NCI-H146 treated with DMSO at 0.1 percent for 48 hours (cell line): ENCODE data around the gene SPNS2.

Experiments
- DNase-seq: peaks from one replicate; lab custom pipeline; 2025; ENCODE audit not compliant: unreplicated experiment; lab: John Stamatoyannopoulos, UW

The SPNS2 gene

DNA sequence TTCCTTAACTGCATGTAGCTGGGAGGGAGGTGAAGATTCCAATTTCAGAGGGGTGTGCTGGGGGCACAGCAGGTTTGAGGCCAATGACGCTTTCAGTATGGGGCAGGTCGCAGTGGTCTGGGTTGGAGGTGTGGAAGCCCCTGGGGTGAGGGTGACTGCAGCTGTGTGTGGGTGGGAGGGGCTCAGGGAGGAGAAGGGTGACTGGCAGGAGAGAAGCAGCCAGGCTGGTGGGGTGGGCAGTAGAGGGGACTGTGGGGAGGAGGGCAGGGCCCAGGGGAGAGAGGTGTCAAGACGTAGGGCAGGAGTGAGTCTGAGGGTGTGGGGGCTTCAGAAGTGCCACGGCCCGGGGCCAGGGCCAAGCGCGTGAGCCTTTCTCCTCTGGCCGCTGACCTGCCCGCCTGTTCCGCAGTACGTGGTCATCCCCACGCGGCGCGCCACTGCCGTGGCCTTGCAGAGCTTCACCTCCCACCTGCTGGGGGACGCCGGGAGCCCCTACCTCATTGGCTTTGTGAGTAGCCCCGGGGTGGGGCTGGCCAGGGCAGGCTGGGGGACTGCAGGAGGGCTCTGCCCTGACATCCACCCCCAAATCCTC is 37.1 kb downstream of the SPNS2 start:
- DNase-seq: no peak

DNA sequence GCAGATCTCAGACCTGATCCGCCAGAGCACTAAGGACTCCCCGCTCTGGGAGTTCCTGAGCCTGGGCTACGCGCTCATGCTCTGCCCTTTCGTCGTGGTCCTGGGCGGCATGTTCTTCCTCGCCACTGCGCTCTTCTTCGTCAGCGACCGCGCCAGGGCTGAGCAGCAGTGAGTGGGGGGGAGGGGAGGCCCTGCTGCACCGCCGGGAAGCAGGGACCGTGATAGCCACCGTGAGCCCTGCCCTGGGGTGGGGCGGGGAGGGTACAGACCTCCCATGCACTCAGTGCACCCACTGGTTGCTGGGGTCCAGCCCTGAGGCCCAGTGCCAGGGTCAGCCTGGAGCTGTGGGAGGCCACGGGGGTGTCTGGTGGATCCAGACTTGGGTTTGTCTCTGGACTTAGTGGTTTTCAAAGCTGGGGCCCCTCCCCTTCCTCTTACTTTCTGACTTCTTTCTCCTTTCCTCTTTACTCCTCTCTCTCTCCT is 37.6 kb downstream of the SPNS2 start:
- no peak for DNase-seq

DNA sequence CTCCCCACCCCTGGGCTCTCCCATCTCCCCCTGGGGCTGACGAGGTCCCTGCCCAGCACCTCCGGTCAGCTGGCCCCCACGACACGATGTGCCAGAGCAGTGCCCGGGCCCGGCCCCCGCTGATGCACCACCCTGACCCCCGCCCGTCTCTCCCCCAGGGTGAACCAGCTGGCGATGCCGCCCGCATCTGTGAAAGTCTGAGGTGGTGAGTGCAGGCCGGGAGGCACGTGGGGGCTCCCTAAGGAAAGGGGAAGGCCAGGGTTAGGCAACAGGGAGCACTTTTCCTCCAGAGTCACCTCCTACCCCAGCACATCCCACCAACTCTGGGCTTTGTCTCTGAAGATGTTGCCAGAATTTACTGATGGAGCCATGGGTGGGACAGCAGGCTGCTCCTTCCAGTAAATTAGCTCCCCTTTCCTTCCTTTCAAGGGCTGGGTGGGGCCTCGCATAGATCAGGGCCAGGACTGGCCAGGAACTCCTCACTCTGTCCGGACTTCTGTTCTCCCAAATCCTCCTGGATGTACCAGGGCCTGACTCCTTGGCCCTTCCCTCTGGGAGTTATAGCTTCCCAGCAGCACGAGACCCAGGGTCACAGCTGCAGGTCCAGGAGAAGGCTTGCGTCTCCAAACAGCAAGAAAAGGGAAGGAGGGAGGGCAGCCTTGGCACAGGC is 38.2 kb downstream of the SPNS2 start:
- no peak for DNase-seq

DNA sequence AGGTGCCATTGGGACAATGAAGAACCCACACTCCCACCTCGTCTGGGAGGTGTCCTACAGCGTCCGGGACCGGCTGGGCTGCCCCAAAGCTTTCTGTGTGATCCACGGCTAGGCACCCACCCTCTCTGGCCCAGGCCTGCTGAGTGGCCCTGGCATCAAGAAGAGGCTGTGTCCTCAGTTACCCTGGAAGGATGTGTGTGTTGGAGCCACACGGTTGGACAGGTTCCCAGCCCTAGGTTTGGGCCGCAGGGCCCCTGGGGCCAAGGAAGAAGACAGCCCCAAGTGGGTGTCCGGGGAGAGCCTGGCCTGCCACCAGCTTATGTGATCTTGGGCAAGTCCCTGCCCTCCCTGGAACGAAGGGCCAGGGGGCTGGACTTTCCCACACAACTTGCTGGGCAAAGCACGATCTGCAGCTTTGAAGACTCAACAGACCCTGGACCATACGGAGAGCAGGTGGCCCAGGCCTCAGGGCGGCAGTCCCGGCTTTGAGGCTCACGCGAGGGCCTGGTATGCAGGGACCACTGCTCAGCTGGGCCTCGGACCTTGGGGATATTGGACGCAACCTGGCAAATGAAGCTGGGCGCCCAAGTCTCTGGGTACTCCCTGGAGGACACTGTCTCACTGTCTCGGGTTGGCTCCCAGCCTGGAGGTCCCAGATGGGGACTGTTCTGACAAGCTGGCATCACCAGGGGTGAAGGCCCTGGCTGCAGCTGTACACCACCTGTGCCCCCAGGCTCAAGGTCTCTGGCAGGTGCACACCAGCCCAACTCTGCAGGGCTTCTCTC is 39.0 kb downstream of the SPNS2 start:
- no peak for DNase-seq

DNA sequence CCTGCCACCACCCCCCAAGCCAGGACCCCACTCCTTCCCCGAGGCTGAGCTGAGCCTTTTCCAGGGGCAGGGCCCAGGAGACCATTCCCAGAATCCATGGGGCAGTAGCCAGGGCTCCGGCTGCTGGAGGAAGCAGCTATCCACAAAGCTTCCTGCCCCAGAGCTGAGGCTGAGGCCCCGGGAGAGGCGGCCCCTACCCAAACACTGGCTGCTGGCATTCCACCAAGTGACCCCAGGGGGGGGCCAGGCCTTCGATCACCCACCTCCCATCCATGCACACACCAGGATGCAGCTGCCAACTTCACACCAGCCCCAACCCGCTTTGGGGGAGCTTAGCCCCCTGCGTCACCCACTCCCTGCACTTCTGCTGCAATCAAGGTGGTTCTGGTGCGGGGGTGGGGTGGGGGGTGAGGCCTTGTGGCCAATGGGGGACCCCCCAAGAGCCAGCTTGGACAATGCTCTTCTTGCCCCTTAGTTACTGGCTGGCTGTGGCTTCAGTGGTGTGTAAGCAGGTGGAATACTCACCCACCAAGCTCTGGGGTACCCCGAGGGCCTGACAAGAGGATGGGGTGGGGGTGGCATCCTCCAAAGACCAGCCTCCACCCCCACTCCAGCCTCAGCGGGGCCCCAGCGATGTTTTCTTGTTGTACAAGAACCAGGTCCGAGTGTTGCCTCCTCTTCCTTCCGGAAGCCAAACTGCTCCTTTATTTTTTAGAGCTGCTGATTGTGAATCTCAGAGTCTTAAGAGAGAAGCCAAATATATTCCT is 39.7 kb downstream of the SPNS2 start:
- DNase-seq: no peak

DNA sequence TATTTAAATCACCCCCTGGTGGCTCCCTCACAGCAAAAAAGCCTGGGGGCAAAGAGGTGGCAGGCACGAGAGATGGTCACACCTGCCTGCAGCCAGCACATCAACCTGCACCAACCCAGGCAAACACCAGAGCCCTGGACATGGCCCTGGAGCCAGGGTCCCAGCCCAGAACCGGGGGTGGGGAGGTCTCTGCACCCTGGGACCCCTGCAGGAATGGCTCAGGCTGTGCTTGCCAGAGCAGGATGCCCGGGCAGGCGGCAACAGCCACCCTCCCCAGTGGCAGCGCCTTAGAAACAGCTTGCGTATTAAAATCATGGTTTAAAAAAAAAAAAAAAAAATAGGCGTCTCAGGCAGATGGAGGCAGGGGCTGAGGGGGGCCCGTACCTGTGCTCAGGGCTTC is 40.3 kb downstream of the SPNS2 start:
- no peak for DNase-seq

DNA sequence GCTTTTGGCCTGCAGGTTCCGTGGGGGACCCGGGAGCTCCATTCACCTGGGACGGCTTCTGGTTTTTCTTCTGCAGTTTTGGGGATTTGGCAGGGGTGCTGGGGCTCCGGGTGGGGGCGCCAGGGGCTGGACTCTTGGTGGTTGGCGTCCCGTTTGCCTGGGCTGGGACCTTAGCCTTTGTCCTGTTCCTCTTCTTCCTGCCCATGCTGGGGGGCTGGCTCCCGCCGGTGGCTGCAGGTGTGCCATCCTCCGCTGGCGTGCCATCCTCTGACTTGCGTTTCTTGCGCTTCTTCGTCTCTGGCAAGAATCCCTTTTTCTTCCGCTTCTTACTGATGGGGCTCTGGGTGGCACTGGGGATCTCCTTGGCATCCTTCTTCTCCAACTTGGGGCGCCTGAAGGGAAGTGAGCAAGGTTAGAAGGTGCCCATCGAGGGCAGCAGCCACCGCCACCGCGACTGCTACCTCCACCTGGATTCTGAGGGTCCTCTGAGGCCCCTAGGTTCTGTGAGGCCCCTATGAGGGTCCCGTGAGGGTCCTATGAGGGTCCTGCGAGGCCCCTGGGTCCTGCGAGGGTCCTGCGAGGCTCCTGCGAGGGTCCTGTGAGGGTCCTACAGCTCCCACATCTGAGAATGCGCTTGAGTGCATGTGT is 41.0 kb downstream of the SPNS2 start:
- no peak for DNase-seq

DNA sequence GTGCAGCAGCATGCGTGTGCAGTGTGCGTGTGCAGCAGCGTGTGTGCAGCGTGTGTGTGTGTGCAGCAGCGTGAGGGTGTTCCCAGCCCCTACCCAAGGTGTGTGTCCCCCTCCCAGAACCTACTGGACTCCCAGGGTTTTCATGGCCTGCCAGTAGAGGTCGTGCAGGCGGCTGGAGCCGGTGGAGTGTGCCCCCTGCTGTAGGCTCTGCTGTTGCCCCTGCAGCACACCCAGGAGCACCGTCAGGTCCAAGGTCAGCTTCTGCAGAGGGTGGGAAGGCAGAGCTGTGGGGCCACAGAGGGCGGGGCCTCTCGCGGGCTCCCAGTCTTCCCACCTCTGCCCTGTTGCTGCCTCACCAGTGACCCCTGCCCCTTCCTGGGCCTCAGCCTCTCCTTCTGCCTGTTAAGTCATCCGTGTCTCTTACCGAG is 41.6 kb downstream of the SPNS2 start:
- DNase-seq: no peak

DNA sequence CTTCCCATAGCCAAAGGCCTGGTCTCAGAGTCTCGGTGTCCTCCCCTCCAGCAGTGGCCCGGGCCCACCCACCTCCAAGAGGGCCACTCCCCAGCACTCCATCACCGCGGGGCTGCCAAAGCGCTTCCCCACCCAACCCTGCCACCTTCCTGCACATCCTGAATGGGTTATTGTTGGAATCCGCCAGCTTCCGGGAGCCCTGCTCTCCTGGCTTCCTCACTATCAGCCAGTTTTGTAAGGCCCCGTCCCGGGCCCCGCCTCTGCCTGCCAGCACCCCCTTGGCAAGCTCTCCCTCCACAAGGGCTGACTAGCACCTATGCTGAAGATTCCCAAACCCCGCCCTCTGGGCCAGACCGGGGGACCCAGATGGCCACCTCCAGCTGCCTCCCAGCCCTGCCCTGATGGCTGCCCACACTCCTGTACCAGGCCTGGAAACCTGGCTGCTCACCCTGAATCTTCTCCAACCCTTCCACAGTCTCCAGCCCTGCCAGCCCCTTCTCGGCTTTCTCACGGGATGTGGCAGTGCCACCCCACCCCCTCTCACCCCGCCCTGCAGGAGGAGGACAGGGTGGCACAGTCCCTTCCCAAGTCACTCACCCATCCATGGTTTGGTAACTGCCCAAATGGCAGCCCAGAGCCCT is 42.1 kb downstream of the SPNS2 start:
- no peak for DNase-seq

DNA sequence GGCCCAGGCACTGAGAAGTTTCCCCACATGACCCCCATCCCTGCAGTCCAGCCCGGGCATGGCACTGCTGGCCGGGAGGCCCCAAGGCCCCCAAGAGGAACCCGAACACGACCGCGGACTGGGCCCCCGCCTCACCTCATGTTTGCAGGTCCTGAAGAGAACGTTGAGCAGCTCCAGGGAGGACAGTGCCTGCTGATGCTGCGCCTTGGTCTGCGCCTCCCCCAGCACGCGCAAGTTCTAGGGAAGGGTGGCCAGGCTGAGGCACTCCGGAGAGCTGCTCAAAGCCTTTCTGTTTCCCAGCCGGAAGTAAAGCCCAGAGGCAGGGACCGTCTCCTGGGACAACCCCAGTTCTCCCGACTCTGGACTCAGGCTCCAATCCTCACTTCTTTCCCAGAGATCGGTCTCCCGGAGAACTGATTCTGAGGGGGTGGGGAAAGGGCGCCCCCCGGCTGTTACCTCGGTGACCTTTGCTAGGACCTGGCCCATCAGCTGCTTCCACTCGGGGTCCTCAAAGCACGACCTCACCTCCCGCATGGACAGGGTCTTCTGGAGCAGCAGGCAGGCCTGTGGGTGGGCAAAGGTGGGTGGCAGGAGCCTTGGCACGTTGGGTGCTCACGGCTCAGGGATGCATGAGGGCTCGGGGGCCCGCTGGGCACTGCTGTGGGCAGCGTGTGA is 42.8 kb downstream of the SPNS2 start:
- DNase-seq: no peak

DNA sequence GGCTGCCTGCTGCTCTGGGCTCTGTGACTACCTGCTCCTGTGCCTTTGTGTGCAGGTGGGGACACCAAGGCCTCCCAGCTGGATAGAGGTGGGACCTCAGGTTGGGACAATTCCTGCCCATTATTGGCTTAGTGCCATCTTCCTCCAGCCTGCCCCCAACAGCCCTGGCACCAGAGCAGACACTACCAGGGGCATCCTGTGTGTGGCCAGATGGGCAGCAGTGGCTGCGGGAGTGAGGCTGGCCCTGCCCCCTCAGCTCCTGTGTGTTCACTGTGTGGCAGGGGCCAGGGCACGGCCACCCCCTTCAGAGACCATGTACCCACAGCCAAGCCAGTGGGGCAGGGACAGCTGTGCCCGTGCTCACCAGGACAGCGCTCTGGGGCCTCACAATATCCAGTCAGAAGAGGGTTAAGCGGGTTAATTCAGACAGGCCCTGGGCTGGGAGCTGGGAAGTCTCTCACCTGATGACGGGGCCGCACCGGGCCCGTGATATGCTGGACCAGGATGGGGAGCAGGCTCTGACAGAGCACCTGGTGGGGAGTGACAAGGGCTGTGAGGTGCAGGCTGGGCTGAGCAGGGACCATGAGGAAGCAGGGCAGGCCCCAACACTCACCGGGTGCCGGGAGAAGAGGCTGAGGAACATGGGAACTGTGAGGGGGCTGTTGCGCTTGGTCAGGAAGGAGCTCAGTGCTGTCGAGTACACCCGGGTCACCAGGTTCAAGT is 43.5 kb downstream of the SPNS2 start:
- no peak for DNase-seq

DNA sequence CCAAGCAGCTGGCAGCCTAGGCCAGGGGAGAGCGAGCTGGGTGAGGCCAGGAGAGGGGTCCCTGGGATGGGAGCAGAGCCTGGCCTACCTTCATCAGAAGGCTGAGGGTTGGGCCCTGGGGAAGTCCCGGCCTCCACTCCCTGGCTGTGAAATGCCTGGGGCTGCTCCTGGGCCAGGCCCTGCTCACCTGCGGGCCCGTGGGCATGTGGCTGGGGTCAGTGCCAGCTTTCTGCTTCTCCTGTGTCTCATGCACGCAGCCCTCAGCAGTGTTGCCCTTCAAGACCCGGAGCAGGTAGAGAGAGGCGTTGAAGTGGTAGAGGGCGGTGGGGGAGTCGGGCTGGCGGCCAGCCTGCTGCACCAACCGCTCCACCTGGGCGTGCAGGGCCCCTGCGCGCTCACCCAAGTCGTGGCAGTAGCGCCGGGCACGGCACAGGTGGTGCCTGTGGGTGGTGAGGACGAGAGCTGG is 44.1 kb downstream of the SPNS2 start:
- no peak for DNase-seq

DNA sequence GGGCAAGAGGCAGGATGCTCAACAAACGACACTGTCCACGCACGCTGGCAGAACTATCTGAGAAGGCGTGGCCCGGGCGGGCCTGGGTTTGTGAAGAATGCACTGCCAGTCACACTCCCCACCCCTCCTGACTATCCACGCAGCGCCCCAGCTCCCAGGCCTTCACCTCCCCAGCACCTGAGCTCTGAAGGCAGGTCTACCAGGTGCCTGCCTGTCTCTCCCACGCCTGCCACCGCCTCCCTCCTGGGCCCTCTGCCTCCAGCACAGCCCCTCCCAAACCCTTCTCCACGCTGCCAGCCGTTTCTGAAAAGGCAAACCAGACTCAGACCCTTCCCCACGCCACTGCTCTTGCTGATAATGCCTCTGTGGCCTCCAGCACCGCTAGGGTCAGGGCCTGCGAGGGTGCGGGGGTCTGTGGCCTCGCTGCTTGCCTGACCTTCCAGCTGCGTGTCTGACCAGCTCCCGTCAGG is 44.9 kb downstream of the SPNS2 start:
- DNase-seq: no peak

DNA sequence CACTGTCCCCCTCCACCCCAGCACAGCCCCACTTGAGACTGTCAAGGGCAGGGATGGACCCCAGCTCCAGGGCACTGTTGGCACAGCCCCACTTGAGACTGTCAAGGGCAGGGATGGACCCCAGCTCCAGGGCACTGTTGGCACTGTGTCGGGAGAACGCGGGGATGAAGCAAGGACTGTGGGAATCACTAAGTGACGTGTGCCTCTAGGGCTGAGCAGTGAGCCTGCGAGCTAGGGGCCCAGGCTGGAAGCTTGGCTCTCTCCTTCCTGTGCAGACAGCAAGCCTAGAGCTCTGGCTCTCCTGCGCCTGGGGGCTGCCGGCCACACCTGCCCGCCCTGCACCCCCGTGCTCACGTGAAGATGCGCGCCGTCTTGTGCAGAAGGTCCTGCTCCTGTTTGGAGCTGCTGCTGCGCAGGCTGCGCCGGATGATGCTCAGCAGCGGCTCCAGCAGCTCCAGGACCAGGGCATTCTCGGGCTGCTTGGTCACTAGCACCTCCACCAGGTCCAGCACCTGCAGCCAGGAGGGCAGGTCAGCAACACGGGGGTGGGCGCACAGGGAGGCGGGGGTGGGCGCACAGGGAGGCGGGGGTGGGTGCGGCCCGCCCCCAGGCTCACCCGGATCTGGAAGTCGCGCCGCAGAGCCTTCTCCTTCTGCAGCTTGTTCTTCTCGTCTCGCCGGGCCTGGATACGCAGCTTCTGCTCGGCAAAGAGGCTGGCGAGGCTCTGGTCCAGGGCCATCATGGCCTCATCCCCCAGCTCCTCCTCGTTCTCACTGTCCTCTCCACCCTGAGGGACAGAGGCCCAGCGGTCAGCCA is 45.7 kb downstream of the SPNS2 start:
- DNase-seq: no peak

DNA sequence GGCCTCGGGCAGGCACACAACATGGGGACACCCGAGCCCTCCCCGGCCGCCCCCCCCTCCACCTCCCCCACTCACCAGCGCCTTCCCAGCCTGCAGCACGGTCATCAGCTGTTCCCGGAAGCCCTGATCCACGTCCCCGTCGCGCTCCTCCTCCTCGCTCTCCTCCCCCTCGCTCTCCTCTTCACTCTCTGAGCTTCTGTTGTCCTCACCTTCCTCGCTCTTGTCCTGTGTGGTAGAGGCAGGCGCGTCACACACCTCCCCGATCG is 46.2 kb downstream of the SPNS2 start:
- DNase-seq: no peak

DNA sequence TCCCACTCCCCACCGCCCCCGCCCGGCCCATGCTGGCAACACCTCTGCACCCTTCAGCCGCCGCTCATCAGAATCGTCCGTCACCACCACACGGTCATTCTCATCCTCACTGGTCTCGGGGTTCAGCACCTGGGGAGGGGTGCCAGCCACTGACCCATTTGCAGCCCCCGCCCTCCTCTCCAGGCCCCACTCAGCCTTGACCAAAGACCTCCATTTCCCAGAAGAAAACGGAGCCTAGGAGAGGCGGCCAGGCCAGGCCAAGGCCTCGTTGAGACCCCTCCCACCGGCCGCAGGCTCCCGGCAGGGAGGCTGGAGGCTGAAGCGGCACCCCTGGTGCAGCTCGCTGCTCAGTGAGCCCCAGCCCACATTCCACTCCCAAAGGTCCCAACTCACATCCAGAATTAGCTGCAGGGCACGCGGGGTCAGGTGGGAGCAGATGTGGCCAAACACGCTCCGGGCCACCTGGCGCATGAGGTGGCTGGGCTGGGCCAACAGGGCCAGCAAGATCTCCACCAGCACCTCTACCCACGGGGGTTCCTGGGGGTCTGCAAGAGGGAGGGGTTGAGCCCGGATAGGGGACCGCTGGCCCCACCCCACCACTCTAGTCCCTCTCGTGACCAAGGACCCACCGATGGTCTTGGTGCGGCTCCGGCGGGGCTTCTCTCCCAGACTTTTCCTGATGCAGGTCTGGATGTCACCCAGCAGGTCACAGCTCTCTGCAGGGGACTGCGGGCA is 46.7 kb downstream of the SPNS2 start:
- no peak for DNase-seq

DNA sequence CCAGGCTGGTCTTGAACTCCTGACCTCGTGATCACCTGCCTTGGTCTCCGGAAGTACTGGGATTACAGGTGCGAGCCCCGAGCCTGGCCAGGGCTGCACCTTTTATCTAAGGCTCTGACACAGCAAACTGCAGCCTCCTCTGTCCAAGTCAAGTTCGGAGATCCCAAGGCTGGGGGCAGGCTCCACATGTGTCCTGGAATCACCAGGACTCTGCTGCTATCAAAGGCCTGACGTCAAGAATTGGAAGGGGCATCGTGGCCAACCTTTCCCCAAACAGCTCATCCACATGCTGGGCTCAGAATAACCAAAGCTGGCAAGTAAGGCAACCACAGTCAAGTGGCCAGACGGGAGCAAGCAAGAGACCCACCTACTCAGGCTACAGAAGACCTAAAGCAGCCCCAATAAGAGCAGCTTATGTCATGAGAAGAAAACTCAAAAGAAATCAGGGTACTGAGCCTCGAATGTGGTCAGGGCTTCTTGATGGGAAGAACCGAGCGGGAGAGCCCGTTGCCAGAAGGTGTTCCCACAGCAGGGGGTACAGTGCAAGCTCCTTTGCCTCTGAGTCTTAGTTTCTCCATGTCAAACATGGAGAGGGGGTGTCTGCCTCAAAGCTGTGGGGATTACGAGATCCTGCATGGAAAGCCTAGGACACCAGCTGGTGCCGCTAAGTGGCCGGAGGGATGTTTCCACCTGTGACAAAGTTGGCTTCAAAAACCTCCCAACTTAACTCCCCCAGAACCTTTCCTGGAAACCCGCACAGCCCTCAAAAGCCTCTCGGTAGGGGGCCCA is 48.6 kb downstream of the SPNS2 start:
- no peak for DNase-seq
